Endothelial cell of umbilical vein (primary cell): ENCODE measurements around the gene C11orf71. TPM values are rescaled to one million over a fixed set of nuclear protein-coding genes. Genes with fewer than 3 reads are reported as not detected.

Experiments
- BruUV-seq: library from RNA; stranded (reverse); fragments of 400-500 nt; replicated peaks from 2 replicates; lab custom pipeline; 2021; lab: Mats Ljungman, UMichigan
- CTCF ChIA-PET: fragments of 300-600, 350-600 bp; sonication (Branson Sonifier 250); formaldehyde crosslinking; loops from one replicate; lab custom pipeline; 2021; ENCODE audit warnings: antibody characterized with exemption, inconsistent platforms; lab: Charles Lee
- POLR2A ChIA-PET: fragments of 300-600, 350-600 bp; sonication (Branson Sonifier 250); formaldehyde crosslinking; loops from one replicate; lab custom pipeline; 2021; ENCODE audit warnings: antibody characterized with exemption, inconsistent platforms; lab: Charles Lee
- DNase-seq: peaks from one replicate; pipeline ENCODE4 v3.0.0-alpha.2; 2011; ENCODE audit warnings: low read depth, low spot score
- FAIRE-seq: peaks from 2 replicates; lab custom pipeline; 2011; peaks lifted over from hg19 to GRCh38; lab: Jason Lieb, UNC
- H2AFZ ChIP-seq: 2 replicates; pipeline ENCODE4 v1.6.0; 2012; ENCODE audit warnings: low read depth, low read length, control low read depth, inconsistent platforms
- H3K27ac ChIP-seq: 2 replicates; pipeline ENCODE4 v1.5.1; 2011; ENCODE audit warnings: low read depth, mild to moderate bottlenecking, control low read depth, low read length, moderate library complexity; ENCODE audit not compliant: insufficient read depth
- H3K27me3 ChIP-seq, 2 experiments: 2 replicates each; pipeline versions ENCODE4 v1.6.0 to v1.6.1; 2011; ENCODE audit warnings: low read length in 2 of 2, mixed read lengths in 1 of 2; ENCODE audit not compliant: control insufficient read depth in 2 of 2, insufficient read depth in 2 of 2
- H3K36me3 ChIP-seq, 2 experiments: 2 replicates in 1 of 2; 3 replicates in 1 of 2; pipeline ENCODE4 v1.5.1; 2011; ENCODE audit warnings: low read length in 2 of 2, mild to moderate bottlenecking in 1 of 2, moderate library complexity in 1 of 2; ENCODE audit not compliant: control insufficient read depth in 2 of 2, insufficient read depth in 2 of 2; ENCODE audit errors: extremely low read depth in 1 of 2
- H3K4me1 ChIP-seq: 3 replicates; pipeline ENCODE4 v1.5.1; 2011; ENCODE audit warnings: mild to moderate bottlenecking, low read length; ENCODE audit not compliant: control insufficient read depth, insufficient read depth; ENCODE audit errors: extremely low read depth
- H3K4me2 ChIP-seq: 2 replicates; pipeline ENCODE4 v1.6.1; 2011; ENCODE audit warnings: low read length, control low read depth, mixed read lengths; ENCODE audit not compliant: insufficient read depth
- H3K4me3 ChIP-seq, 3 experiments: fragments of 200-600 bp in 1 of 3; sonication (generic), shearing (Covaris generic) in 1 of 3; replicated peaks in 1 of 3; 2 replicates each; pipeline ENCODE4 v1.5.1; 2011 to 2016; ENCODE audit warnings: control low read depth in 3 of 3, low read length in 3 of 3, mild to moderate bottlenecking in 2 of 3, inconsistent platforms in 1 of 3, low read depth in 1 of 3, moderate library complexity in 1 of 3; ENCODE audit not compliant: insufficient read depth in 1 of 3
- H3K79me2 ChIP-seq: 2 replicates; pipeline ENCODE4 v1.6.0; 2012; ENCODE audit warnings: low read length, inconsistent platforms; ENCODE audit not compliant: control insufficient read depth, insufficient read depth
- H3K9ac ChIP-seq: replicated peaks from 2 replicates; pipeline ENCODE3; 2011; ENCODE audit warnings: low read length, control low read depth; ENCODE audit not compliant: insufficient read depth; ENCODE audit errors: extremely low read depth
- H3K9me1 ChIP-seq: replicated peaks from 3 replicates; pipeline ENCODE4 v1.6.0; 2011; ENCODE audit warnings: mild to moderate bottlenecking, low read length; ENCODE audit not compliant: control insufficient read depth, insufficient read depth; ENCODE audit errors: extremely low read depth
- H3K9me3 ChIP-seq: replicated peaks from 2 replicates; pipeline ENCODE4 v1.5.1; 2012; ENCODE audit warnings: low read length, inconsistent platforms; ENCODE audit not compliant: control insufficient read depth, insufficient read depth
- H4K20me1 ChIP-seq: replicated peaks from 2 replicates; pipeline ENCODE3; 2011; ENCODE audit warnings: mild to moderate bottlenecking, low read length; ENCODE audit not compliant: control insufficient read depth, insufficient read depth; ENCODE audit errors: extremely low read depth
- EZH2 ChIP-seq: IDR thresholded peaks from 2 replicates; pipeline ENCODE4 v1.6.1; 2012; ENCODE audit warnings: borderline replicate concordance, low read depth, mild to moderate bottlenecking, moderate library complexity, low read length, inconsistent platforms; ENCODE audit not compliant: severe bottlenecking
- FOS ChIP-seq: IDR thresholded peaks from 2 replicates; pipeline ENCODE4 v1.6.1; 2011; ENCODE audit warnings: mild to moderate bottlenecking, low read length, moderate library complexity, borderline replicate concordance; ENCODE audit not compliant: insufficient read depth
- GATA2 ChIP-seq: IDR thresholded peaks from 2 replicates; pipeline ENCODE4 v1.7.0; 2011; ENCODE audit warnings: low read depth, mild to moderate bottlenecking, moderate library complexity, mixed read lengths, low read length; ENCODE audit not compliant: insufficient read length, insufficient read depth
- JUN ChIP-seq: IDR thresholded peaks from 2 replicates; pipeline ENCODE4 v1.6.1; 2011; ENCODE audit warnings: borderline replicate concordance, low read depth; ENCODE audit not compliant: insufficient read length, insufficient read depth
- MYC ChIP-seq: IDR thresholded peaks from one replicate; pipeline ENCODE4 v1.6.1; 2011; ENCODE audit warnings: mild to moderate bottlenecking, low read depth, low read length
- POLR2A ChIP-seq: IDR thresholded peaks from 2 replicates; pipeline ENCODE4 v1.6.1; 2012; ENCODE audit warnings: low read depth, mild to moderate bottlenecking, control low read depth, low read length
- POLR2AphosphoS5 ChIP-seq: IDR thresholded peaks from 2 replicates; pipeline ENCODE4 v1.6.1; 2012; ENCODE audit warnings: low read depth, mild to moderate bottlenecking, control low read depth, low read length, moderate library complexity; ENCODE audit not compliant: insufficient read depth
- dilution Hi-C: fragments of 300-500 bp; cut with MboI; formaldehyde crosslinking; loops from one replicate; pipeline ENCODE4 v1.15.0; 2019; ENCODE audit warnings: low sequenced_read_pairs; ENCODE audit not compliant: extremely low pct_ligation_motif_present
- intact Hi-C: fragments of 100-400 bp; cut with micrococcal nuclease; formaldehyde crosslinking; loops from one replicate; pipeline ENCODE4 v1.10.0; 2022
- polyA plus RNA-seq, 4 experiments: library from polyadenylated mRNA; depleted of rRNA in 3 of 4; stranded (reverse) in 3 of 4; unstranded in 1 of 4; fragments of >200 nt; gene quantifications; 2 replicates each; pipeline versions ENCODE4 v1.2.1 to v1.2.3, GENCODE V29; 2011 to 2012; ENCODE audit warnings: missing spikeins in 1 of 4
- total RNA-seq: library from RNA; stranded (reverse); gene quantifications from 2 replicates; pipeline ENCODE4 v1.2.3, GENCODE V29; 2021
- TF ChIP-seq, protein P1 (sequence below): IDR thresholded peaks from 2 replicates; pipeline ENCODE4 v1.6.1; 2011; ENCODE audit not compliant: insufficient read depth, insufficient read length
- TF ChIP-seq, protein P2 (sequence below), 2 donors: IDR thresholded peaks; 1 replicate in 1 of 2; 2 replicates in 1 of 2; pipeline ENCODE4 v1.5.1; 2011; ENCODE audit warnings: low read length in 2 of 2, mild to moderate bottlenecking in 2 of 2, moderate library complexity in 2 of 2, control low read depth in 1 of 2, inconsistent platforms in 1 of 2, low read depth in 1 of 2; ENCODE audit not compliant: insufficient read depth in 1 of 2; ENCODE audit errors: extremely low read depth in 1 of 2

C11orf71 gene
- total and polyA plus RNA-seq, 2 donors (not counting 3 experiments of a cell fraction or from before 2014, with no cell fraction given), result 4.0 to 6.9 TPM

DNA sequence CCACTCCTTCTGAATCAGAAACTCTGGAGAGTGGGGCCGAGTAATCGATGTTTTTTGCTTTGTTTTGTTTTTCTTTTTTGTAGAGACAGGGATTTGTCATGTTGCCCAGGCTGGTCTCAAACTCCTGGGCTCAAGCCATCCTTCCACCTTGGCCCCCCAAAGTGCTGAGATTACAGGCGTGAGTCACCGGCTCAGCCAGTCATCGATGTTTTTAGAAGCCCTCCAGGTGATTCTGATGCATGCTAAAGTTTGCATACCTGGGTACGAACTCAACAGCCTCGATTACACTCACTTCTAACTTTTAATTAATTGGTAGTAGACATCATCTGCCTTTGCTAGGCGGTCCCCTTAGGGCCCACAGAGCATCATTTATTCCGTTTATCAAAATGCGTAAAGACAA, 50.3 kb downstream of the C11orf71 start:
- no peaks in the 10 kb centered on the region for H3K36me3 ChIP-seq
- ChIA-PET POLR2A (no interaction called here), CTCF (interaction anchor here (0.7 to 3.2 kb wide), 4 partner anchors 10 to 58 kb away, joined by 4 to 21 read pairs (median 4); no protein-coding TSS in a partner anchor)
- dilution Hi-C loops, result no loop called here
- TF ChIP-seq FOS, result no peak
- TF ChIP-seq, protein P1, sequence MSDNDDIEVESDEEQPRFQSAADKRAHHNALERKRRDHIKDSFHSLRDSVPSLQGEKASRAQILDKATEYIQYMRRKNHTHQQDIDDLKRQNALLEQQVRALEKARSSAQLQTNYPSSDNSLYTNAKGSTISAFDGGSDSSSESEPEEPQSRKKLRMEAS, result no peak
- TF ChIP-seq EZH2, result no peak
- no peak for TF ChIP-seq JUN
- TF ChIP-seq MYC, result no peak
- TF ChIP-seq, protein P2, sequence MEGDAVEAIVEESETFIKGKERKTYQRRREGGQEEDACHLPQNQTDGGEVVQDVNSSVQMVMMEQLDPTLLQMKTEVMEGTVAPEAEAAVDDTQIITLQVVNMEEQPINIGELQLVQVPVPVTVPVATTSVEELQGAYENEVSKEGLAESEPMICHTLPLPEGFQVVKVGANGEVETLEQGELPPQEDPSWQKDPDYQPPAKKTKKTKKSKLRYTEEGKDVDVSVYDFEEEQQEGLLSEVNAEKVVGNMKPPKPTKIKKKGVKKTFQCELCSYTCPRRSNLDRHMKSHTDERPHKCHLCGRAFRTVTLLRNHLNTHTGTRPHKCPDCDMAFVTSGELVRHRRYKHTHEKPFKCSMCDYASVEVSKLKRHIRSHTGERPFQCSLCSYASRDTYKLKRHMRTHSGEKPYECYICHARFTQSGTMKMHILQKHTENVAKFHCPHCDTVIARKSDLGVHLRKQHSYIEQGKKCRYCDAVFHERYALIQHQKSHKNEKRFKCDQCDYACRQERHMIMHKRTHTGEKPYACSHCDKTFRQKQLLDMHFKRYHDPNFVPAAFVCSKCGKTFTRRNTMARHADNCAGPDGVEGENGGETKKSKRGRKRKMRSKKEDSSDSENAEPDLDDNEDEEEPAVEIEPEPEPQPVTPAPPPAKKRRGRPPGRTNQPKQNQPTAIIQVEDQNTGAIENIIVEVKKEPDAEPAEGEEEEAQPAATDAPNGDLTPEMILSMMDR (IDR thresholded peaks at IDR 0.05; ENCODE audit: extremely low read depth in 1 of 2, insufficient read depth in 1 of 2, low read depth in 1 of 2, low read length in 2 of 2), result no peak
- TF ChIP-seq POLR2A, result no peak
- TF ChIP-seq GATA2, result no peak
- no peak for TF ChIP-seq POLR2AphosphoS5
- no peaks in the 10 kb centered on the region for H3K9me3 ChIP-seq
- no peak overlapping the region for H3K4me2 ChIP-seq
- H2AFZ ChIP-seq, result no peak overlapping the region
- DNase-seq (no peak), FAIRE-seq (no peak)
- no peak overlapping the region for H3K4me3 ChIP-seq
- intact Hi-C loops, result no loop called here
- peaks cover 2% of the 10 kb centered on the region for H3K4me1 ChIP-seq
- no peaks in the 10 kb centered on the region for H3K9me1 ChIP-seq
- H4K20me1 ChIP-seq, result no peaks in the 10 kb centered on the region
- no peaks in the 10 kb centered on the region for H3K79me2 ChIP-seq
- H3K27ac ChIP-seq, result no peak overlapping the region
- H3K9ac ChIP-seq, result no peak overlapping the region
- no peaks in the 10 kb centered on the region for H3K27me3 ChIP-seq
- no TSS peak for BruUV-seq

Other genes starting within 250 kb of the C11orf71 start
- 300 and 330 TPM in 2 replicates for gene NNMT, start 104.1 kb downstream of the C11orf71 start, total RNA-seq
- 454 and 506 TPM in 2 replicates for gene NNMT, start 104.1 kb downstream of the C11orf71 start, polyA plus RNA-seq
- gene RBM7, start 155 bp upstream of the C11orf71 start, total RNA-seq, result 31.3 and 38.4 TPM in 2 replicates
- gene RBM7, start 155 bp upstream of the C11orf71 start, polyA plus RNA-seq, result 16.4 TPM in 2 replicates
- 155 and 182 TPM in 2 replicates for gene REXO2, start 39.0 kb upstream of the C11orf71 start, total RNA-seq
- gene REXO2, start 39.0 kb upstream of the C11orf71 start, polyA plus RNA-seq, result 188 and 296 TPM in 2 replicates
- gene NXPE1, start 159.4 kb upstream of the C11orf71 start, total RNA-seq, result not detected in 2 replicates
- not detected in 2 replicates for gene NXPE1, start 159.4 kb upstream of the C11orf71 start, polyA plus RNA-seq
- not detected in 2 replicates for gene NXPE4, start 195.3 kb upstream of the C11orf71 start, total RNA-seq
- not detected in 2 replicates for gene NXPE4, start 195.3 kb upstream of the C11orf71 start, polyA plus RNA-seq